HepG2 (cell line): ENCODE data around the gene SERBP1. TPM values are rescaled to one million over a fixed set of nuclear protein-coding genes. Genes with fewer than 3 reads are reported as not detected.
A peak's percentile ranks its signal among the peaks of the same experiment; 100 is the strongest.

Experiments
- AGO1 ChIP-seq: fragments of 200-400 bp; formaldehyde crosslinking; IDR thresholded peaks from 2 replicates; pipeline ENCODE4 v1.6.1; 2017; ENCODE audit warnings: mild to moderate bottlenecking, low read depth, low read length, moderate library complexity; ENCODE audit not compliant: poor library complexity, severe bottlenecking
- HNRNPL ChIP-seq: fragments of 200-400 bp; formaldehyde crosslinking; IDR thresholded peaks from 2 replicates; pipeline ENCODE4 v1.6.1; 2017; ENCODE audit warnings: mild to moderate bottlenecking, low read depth, low read length
- ISL2 ChIP-seq: sonication (generic); formaldehyde crosslinking; IDR thresholded peaks from 2 replicates; pipeline ENCODE4 v1.5.0; 2020; ENCODE audit warnings: missing genetic modification reagents
- KLF6 ChIP-seq: IDR thresholded peaks from 2 replicates; pipeline ENCODE4 v1.8.0; 2016; ENCODE audit warnings: missing biosample characterization, missing genetic modification reagents
- MXI1 ChIP-seq: IDR thresholded peaks from 3 replicates; pipeline ENCODE4 v1.6.1; 2012; ENCODE audit warnings: low read depth, low read length, inconsistent platforms, borderline replicate concordance
- NRL ChIP-seq: sonication (generic); formaldehyde crosslinking; IDR thresholded peaks from 2 replicates; pipeline ENCODE4 v1.5.0; 2020; ENCODE audit warnings: missing genetic modification reagents, mild to moderate bottlenecking, moderate library complexity, borderline replicate concordance
- RBM39 ChIP-seq: fragments of 200-400 bp; formaldehyde crosslinking; IDR thresholded peaks from one replicate; pipeline ENCODE4 v1.6.1; 2018; ENCODE audit warnings: antibody characterized with exemption, mild to moderate bottlenecking, low read depth, low read length; ENCODE audit not compliant: poor library complexity, severe bottlenecking
- ZFX ChIP-seq: sonication (generic); formaldehyde crosslinking; IDR thresholded peaks from 2 replicates; pipeline ENCODE4 v1.4.0; 2020; ENCODE audit warnings: mild to moderate bottlenecking, low read depth, missing genetic modification reagents, moderate library complexity
- ZNF12 ChIP-seq: sonication (generic); formaldehyde crosslinking; IDR thresholded peaks from 2 replicates; pipeline ENCODE4 v1.5.0; 2020; ENCODE audit warnings: missing genetic modification reagents
- ZNF318 ChIP-seq: sonication (generic); formaldehyde crosslinking; IDR thresholded peaks from 2 replicates; pipeline ENCODE4 v1.4.0; 2020; ENCODE audit warnings: mild to moderate bottlenecking, missing genetic modification reagents
- ZNF362 ChIP-seq: sonication (generic); formaldehyde crosslinking; IDR thresholded peaks from 2 replicates; pipeline ENCODE4 v1.4.0; 2020; ENCODE audit warnings: missing genetic modification reagents, mild to moderate bottlenecking, borderline replicate concordance
- ZNF687 ChIP-seq: sonication (generic); formaldehyde crosslinking; IDR thresholded peaks from 2 replicates; pipeline ENCODE4 v1.5.1; 2020; ENCODE audit warnings: mild to moderate bottlenecking, missing genetic modification reagents, moderate library complexity
- ZNF7 ChIP-seq: IDR thresholded peaks from 2 replicates; pipeline ENCODE4 v1.6.1; 2016; ENCODE audit warnings: missing biosample characterization, missing genetic modification reagents
- ZNF878 ChIP-seq: sonication (generic); formaldehyde crosslinking; IDR thresholded peaks from 2 replicates; pipeline ENCODE4 v1.8.1; 2023; ENCODE audit warnings: mild to moderate bottlenecking, missing genetic modification reagents, moderate library complexity
- polyA plus RNA-seq, 8 experiments: library from polyadenylated mRNA; depleted of rRNA in 3 of 8; stranded (reverse) in 7 of 8; unstranded in 1 of 8; fragments of >200 nt; fragmentation: Illumina TruSeq in 4 of 8; extraction: Trizol in 4 of 8; gene quantifications; 2 replicates each; pipeline versions ENCODE4 v1.2.1 to v1.2.3, GENCODE V29; 2011 to 2016; ENCODE audit warnings: low read depth in 4 of 8, missing spikeins in 1 of 8, mixed read lengths in 1 of 8; ENCODE audit not compliant: insufficient read depth in 1 of 8
- total RNA-seq, 5 experiments: library from RNA; depleted of rRNA; stranded (reverse); fragments of >200 nt; fragmentation: Illumina TruSeq; extraction: Trizol; gene quantifications; 2 replicates each; pipeline ENCODE4 v1.2.3, GENCODE V29; 2016; ENCODE audit warnings: low read depth in 1 of 5

SERBP1 gene
- total and polyA plus RNA-seq, 2 of the 13 experiments (the other 11 are each of a cell fraction or from before 2014, with no cell fraction given): 175 to 281 TPM

DNA sequence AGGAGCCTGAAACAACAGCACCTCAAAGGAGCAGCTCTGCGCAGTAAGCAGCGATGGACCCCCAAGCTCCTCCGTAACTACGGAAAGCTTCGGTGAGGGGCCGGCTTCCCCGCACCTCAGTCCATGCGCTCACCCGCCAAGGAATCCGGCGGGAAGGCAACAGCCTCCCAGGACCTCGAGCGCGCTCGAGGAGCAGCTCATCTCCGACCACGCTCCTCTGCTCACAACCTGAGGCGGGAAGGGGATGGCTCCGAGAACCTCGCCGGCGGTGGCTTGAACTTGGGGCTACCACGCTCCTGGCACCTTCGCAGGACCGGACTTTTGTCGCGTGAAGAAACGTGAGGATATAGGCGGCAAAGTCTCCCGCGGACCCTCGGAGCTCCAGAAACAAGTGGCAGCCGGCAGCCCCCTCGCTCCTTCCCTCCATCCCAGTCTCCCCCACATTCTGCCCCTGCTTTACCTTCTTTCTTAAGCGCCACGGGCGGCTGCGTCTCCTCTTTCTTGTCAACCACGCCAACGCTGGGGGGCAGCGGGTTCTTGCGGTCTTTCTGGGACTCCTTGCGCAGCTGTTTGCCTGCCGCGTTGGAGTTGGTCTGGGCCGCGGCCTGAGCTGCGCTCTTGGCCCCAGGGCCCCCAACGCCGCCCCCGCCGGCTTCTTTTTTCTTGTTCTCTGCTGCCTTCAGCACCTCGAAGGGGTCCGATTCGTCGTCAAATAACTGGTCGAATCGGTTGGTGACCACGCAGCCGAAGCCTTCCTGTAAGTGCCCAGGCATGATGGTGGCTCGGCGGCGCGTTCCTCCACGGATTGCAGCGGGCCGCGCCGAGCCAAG, 459 bp downstream of the SERBP1 start (continued):
- 0 out of 2 replicates have a peak, but pooled peaks have one; percentile 45 for TF ChIP-seq HNRNPL
- TF ChIP-seq ISL2: no peak
- no peak for TF ChIP-seq ZNF878 (CRISPR knock-in tag)
- TF ChIP-seq ZNF12 (CRISPR knock-in tag): no peak
- peak; percentile 35; the same call in 2 of the 3 replicates for TF ChIP-seq MXI1
- 0 out of 2 replicates have a peak, but pooled peaks have one; percentile 42 for TF ChIP-seq KLF6 (CRISPR knock-in tag)
- peak; percentile 56 for TF ChIP-seq ZNF687
- peak; percentile 54; the same call in 1 of the 2 replicates for TF ChIP-seq NRL (CRISPR knock-in tag)
- TF ChIP-seq ZFX (CRISPR knock-in tag): peak; percentile 76
- 0 out of 2 replicates have a peak, but pooled peaks have one; percentile 39 for TF ChIP-seq ZNF362
- TF ChIP-seq RBM39: peak; percentile 31
- TF ChIP-seq ZNF7 (CRISPR knock-in tag): no peak
- TF ChIP-seq ZNF318 (CRISPR knock-in tag): 0 out of 2 replicates have a peak, but pooled peaks have one; percentile 16
- peak; percentile 53 for TF ChIP-seq AGO1
